ENCODE data around the gene ZG16B. TPM values are rescaled to one million over a fixed set of nuclear protein-coding genes. Genes with fewer than 3 reads are reported as not detected.

ZG16B gene
- total RNA-seq, 1 experiment from 2014 or later, result 19.9 TPM

DNA sequence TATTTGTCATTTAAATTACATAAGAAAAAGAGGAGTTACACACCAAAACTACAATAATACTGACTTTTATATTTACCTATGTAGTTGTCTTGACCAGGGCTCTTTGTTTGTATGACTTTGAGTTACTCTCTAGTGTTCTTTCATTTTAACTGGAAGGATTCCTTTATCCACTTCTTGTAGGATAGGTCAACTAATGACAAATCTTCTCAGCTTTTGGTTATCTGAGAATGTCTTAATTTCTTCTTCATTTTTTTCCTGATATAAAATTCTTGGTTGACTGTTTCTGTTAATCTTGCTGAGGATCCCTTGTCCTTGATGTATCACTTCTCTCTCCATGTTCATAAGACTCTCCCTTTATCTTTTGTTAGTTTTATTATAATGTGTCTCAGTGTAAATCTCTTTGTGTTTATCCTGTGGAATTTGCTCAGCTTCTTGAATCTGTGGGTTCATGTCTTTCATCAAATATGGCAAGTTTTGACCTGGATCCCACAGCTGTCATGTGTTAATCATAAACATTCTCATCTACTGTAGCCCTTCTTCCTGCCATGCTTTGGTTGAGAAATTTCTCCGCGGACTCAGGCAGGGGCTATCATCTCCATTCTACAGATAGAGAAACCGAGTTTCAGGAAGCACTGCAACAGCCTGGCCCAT lies 26.4 kb upstream of the ZG16B start:
- no peaks in the 10 kb centered on the region for H3K9me2 ChIP-seq (ENCODE audit: insufficient read depth)
- no peaks in the 10 kb centered on the region for H3K36me3 ChIP-seq (ENCODE audit: low read depth)
- H3K4me1 ChIP-seq (replicated peaks; ENCODE audit: insufficient read depth), result peaks cover 15% of the 10 kb centered on the region
- no peaks in the 10 kb centered on the region for H3K9me3 ChIP-seq (ENCODE audit: insufficient read depth, low read depth)
- no TSS peak for BruUV-seq (replicated peaks)
- H2AFZ ChIP-seq, result no peak overlapping the region
- intact Hi-C loops (cut with micrococcal nuclease; ENCODE audit: unreplicated experiment), result no loop called here
- H3K4me3 ChIP-seq, result no peak overlapping the region
- H3K4me2 ChIP-seq, result no peak overlapping the region
- H3K27me3 ChIP-seq (ENCODE audit: insufficient read depth, low read depth), result no peaks in the 10 kb centered on the region
- H3F3A ChIP-seq (ENCODE audit: insufficient read depth, low read depth), result peaks cover 16% of the 10 kb centered on the region; the same call in 1 of the 2 replicates
- H3K79me2 ChIP-seq (ENCODE audit: low read depth), result no peaks in the 10 kb centered on the region
- TF ChIP-seq, protein P1, sequence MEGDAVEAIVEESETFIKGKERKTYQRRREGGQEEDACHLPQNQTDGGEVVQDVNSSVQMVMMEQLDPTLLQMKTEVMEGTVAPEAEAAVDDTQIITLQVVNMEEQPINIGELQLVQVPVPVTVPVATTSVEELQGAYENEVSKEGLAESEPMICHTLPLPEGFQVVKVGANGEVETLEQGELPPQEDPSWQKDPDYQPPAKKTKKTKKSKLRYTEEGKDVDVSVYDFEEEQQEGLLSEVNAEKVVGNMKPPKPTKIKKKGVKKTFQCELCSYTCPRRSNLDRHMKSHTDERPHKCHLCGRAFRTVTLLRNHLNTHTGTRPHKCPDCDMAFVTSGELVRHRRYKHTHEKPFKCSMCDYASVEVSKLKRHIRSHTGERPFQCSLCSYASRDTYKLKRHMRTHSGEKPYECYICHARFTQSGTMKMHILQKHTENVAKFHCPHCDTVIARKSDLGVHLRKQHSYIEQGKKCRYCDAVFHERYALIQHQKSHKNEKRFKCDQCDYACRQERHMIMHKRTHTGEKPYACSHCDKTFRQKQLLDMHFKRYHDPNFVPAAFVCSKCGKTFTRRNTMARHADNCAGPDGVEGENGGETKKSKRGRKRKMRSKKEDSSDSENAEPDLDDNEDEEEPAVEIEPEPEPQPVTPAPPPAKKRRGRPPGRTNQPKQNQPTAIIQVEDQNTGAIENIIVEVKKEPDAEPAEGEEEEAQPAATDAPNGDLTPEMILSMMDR (conservative IDR thresholded peaks at IDR 0.05), result no peak
- TF ChIP-seq EZH2 (IDR thresholded peaks at IDR 0.05; ENCODE audit: low read depth), result no peak
- ChIA-PET POLR2A (ENCODE audit: unreplicated experiment) (no interaction called here), CTCF (no interaction called here)
- H3K27ac ChIP-seq, result no peak overlapping the region
- no peak for DNase-seq
- H4K20me1 ChIP-seq (ENCODE audit: insufficient read depth), result no peaks in the 10 kb centered on the region

DNA sequence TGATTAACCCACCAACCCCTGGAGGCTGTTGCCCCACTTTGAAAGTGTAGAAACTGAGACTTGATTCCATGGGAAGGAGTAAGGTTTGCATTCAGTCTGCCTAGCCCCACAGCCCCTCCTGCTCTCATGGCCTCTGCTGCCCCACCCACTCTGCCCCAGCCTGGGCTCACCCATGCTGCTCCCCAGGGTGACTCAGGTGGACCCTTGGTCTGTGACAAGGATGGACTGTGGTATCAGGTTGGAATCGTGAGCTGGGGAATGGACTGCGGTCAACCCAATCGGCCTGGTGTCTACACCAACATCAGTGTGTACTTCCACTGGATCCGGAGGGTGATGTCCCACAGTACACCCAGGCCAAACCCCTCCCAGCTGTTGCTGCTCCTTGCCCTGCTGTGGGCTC lies 25.4 kb upstream of the ZG16B start:
- no peak overlapping the region for H3K27ac ChIP-seq
- no peaks in the 10 kb centered on the region for H3K9me2 ChIP-seq (ENCODE audit: insufficient read depth)
- POLR2A ChIA-PET (ENCODE audit: unreplicated experiment), result no interaction called here
- H3F3A ChIP-seq (ENCODE audit: insufficient read depth, low read depth), result peaks cover 16% of the 10 kb centered on the region; the same call in 1 of the 2 replicates
- peaks cover 10% of the 10 kb centered on the region for H3K4me1 ChIP-seq (replicated peaks; ENCODE audit: insufficient read depth)
- no peaks in the 10 kb centered on the region for H3K27me3 ChIP-seq (ENCODE audit: insufficient read depth, low read depth)
- no TSS peak for BruUV-seq (replicated peaks)
- no peaks in the 10 kb centered on the region for H3K79me2 ChIP-seq (ENCODE audit: low read depth)
- H3K9me3 ChIP-seq (ENCODE audit: insufficient read depth, low read depth), result no peaks in the 10 kb centered on the region
- CTCF ChIA-PET, result no interaction called here
- no peak for DNase-seq
- TF ChIP-seq, protein P1 (conservative IDR thresholded peaks at IDR 0.05), result no peak
- no peak for TF ChIP-seq EZH2 (IDR thresholded peaks at IDR 0.05; ENCODE audit: low read depth)
- H3K4me2 ChIP-seq, result no peak overlapping the region
- H2AFZ ChIP-seq, result no peak overlapping the region
- intact Hi-C loops (cut with micrococcal nuclease; ENCODE audit: unreplicated experiment), result no loop called here
- H3K36me3 ChIP-seq (ENCODE audit: low read depth), result no peaks in the 10 kb centered on the region
- H4K20me1 ChIP-seq (ENCODE audit: insufficient read depth), result no peaks in the 10 kb centered on the region
- no peak overlapping the region for H3K4me3 ChIP-seq

DNA sequence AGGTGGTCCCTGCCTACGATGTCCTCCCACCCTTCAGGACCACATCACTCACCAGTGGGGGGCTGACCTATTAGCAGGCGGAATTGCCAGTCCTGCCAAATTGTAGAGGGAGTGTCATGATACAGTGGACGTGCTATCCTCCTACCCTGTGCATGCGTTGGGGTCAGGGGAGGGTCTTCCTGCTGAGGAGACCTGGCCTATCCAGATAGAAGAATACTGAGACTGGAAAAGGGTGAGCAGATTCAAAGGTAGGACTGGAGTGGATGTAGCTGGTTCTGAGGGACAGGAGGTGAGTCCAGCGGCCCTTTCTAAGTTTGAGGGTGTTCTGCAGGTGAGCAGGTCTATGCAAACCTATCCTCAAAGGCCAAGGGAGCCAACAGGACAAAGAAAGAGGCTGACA lies 23.8 kb upstream of the ZG16B start:
- ChIA-PET CTCF (no interaction called here), POLR2A (ENCODE audit: unreplicated experiment) (no interaction called here)
- intact Hi-C loops (cut with micrococcal nuclease; ENCODE audit: unreplicated experiment), result no loop called here
- Histone ChIP-seq H3K4me3 (no peak overlapping the region), H2AFZ (no peak overlapping the region), H3K27me3 (ENCODE audit: insufficient read depth, low read depth) (0 out of 2 replicates have a peak, but pooled peaks cover 3% of the 10 kb centered on the region), H3K79me2 (ENCODE audit: low read depth) (no peaks in the 10 kb centered on the region), H3K9me2 (ENCODE audit: insufficient read depth) (no peaks in the 10 kb centered on the region), H4K20me1 (ENCODE audit: insufficient read depth) (no peaks in the 10 kb centered on the region), H3K9me3 (ENCODE audit: insufficient read depth, low read depth) (no peaks in the 10 kb centered on the region), H3K4me2 (no peak overlapping the region), H3K4me1 (replicated peaks; ENCODE audit: insufficient read depth) (no peaks in the 10 kb centered on the region), H3K36me3 (ENCODE audit: low read depth) (no peaks in the 10 kb centered on the region), H3K27ac (no peak overlapping the region), H3F3A (ENCODE audit: insufficient read depth, low read depth) (0 out of 2 replicates have a peak, but pooled peaks cover 3% of the 10 kb centered on the region)
- BruUV-seq (replicated peaks), result no TSS peak
- TF ChIP-seq EZH2 (IDR thresholded peaks at IDR 0.05; ENCODE audit: low read depth), result no peak
- DNase-seq, result no peak

DNA sequence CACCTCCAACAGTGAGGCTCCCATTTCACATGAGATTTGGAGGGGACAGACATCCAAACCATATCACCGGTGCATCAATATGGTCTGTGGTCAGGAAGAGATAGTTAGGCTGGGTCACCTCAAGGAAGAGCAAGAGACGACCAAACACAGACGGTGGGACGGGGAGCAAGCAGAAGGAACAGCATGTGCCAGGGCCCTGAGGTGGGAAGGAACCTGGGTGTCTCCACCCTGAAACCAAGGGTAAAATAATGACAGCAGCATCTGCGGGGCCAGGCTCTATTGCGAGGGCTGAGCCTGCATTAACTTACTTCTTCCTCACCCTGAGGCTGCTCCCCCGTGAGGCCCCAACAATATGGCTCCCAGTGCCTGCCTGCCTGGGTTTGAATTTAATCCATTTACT lies 21.9 kb upstream of the ZG16B start:
- no peaks in the 10 kb centered on the region for H3K9me3 ChIP-seq (ENCODE audit: insufficient read depth, low read depth)
- ChIA-PET POLR2A (ENCODE audit: unreplicated experiment) (no interaction called here), CTCF (no interaction called here)
- H4K20me1 ChIP-seq (ENCODE audit: insufficient read depth), result no peaks in the 10 kb centered on the region
- no peak overlapping the region for H3K4me3 ChIP-seq
- DNase-seq, result no peak
- H3K36me3 ChIP-seq (ENCODE audit: low read depth), result no peaks in the 10 kb centered on the region
- no peak overlapping the region for H2AFZ ChIP-seq
- H3K27me3 ChIP-seq (ENCODE audit: insufficient read depth, low read depth), result 0 out of 2 replicates have a peak, but pooled peaks cover 3% of the 10 kb centered on the region
- no peak overlapping the region for H3K4me2 ChIP-seq
- H3K9me2 ChIP-seq (ENCODE audit: insufficient read depth), result no peaks in the 10 kb centered on the region
- H3K79me2 ChIP-seq (ENCODE audit: low read depth), result no peaks in the 10 kb centered on the region
- BruUV-seq (replicated peaks), result no TSS peak
- intact Hi-C loops (cut with micrococcal nuclease; ENCODE audit: unreplicated experiment), result no loop called here
- TF ChIP-seq EZH2 (IDR thresholded peaks at IDR 0.05; ENCODE audit: low read depth), result no peak
- TF ChIP-seq, protein P1 (conservative IDR thresholded peaks at IDR 0.05), result no peak
- 0 out of 2 replicates have a peak, but pooled peaks cover 3% of the 10 kb centered on the region for H3F3A ChIP-seq (ENCODE audit: insufficient read depth, low read depth)
- peaks cover 9% of the 10 kb centered on the region; the same call in 1 of the 2 replicates for H3K4me1 ChIP-seq (replicated peaks; ENCODE audit: insufficient read depth)
- H3K27ac ChIP-seq, result no peak overlapping the region
